Pulmonary artery endothelial cell (primary cell): ENCODE results near the gene PER2. TPM values are rescaled to one million over a fixed set of nuclear protein-coding genes. Genes with fewer than 3 reads are reported as not detected.

Experiments used
- DNase-seq: peaks from one replicate; pipeline ENCODE4 v3.0.0-alpha.2; 2011; ENCODE audit warnings: low read depth, low spot score
- total RNA-seq: library from RNA; depleted of rRNA; stranded (reverse); fragments of >200 nt; gene quantifications from 2 replicates; pipeline ENCODE4 v1.2.3, GENCODE V29; 2014

Gene PER2
- total RNA-seq, 1 donor from 2014 or later, result 2.4 TPM

DNA sequence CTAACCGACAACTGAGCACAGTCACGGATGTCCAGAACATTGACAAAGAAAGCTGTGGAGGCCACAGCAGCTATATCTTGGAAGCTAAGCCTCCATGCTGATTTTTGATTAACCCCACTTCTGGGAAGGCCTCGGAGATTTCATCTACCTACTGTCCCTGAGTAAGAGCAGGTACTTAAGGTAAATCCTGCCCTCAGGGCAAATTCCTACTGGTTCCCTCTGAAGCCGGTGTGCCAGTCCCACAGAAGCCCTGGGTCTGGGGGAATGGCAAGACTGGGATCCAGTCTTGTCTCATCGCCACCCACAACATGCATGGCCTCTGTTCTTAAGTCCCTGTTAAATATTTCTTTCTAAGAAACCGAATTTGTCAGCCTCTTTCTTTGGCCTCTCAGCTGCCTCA, 18.7 kb downstream of the PER2 start:
- no peak for DNase-seq

- DNase-seq, result no peak
Observed at GRCh38 chr2:238267884-238268680, 20.3 kb downstream of the PER2 start.

DNA sequence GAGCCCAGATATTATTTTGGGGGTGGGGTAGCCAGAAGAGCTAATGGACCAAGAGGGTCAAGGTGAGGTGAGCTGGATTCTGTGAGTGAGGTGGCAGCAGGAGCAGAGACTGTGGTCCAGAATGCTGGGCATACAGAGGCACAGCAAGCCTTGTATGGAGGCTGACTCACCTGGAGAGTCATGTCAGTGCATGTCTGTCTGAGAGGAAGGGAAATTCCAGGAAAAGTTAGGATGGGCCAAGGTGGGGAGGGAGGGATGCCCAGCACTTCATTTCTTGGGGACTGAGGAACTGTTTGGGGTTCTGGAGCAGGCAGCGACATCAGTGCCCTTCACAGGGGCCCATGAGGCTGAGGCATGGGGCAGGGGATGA, 21.1 kb downstream of the PER2 start:
- no peak for DNase-seq

DNA sequence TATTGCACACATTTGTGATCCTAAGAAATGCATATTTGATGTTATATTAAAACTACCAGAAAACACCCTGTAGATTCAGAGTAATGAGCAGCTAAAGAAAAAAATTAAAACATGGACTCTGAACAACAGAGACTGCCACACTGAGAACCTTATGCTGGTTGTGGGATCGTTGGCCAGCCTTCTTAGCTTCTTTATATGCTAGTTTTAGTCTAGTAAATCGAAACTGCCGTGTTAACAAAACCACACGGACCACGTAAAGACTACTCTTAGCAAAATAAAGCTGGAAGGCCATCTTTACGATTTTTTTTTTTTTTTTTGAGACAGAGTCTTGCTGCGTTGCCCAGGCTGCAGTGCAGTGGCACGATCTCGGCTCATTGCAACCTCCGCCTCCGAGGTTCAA, 22.8 kb downstream of the PER2 start:
- DNase-seq, result no peak

GRCh38 chr2:238264072-238264460, 24.3 kb downstream of the PER2 start:
- no peak for DNase-seq

DNA sequence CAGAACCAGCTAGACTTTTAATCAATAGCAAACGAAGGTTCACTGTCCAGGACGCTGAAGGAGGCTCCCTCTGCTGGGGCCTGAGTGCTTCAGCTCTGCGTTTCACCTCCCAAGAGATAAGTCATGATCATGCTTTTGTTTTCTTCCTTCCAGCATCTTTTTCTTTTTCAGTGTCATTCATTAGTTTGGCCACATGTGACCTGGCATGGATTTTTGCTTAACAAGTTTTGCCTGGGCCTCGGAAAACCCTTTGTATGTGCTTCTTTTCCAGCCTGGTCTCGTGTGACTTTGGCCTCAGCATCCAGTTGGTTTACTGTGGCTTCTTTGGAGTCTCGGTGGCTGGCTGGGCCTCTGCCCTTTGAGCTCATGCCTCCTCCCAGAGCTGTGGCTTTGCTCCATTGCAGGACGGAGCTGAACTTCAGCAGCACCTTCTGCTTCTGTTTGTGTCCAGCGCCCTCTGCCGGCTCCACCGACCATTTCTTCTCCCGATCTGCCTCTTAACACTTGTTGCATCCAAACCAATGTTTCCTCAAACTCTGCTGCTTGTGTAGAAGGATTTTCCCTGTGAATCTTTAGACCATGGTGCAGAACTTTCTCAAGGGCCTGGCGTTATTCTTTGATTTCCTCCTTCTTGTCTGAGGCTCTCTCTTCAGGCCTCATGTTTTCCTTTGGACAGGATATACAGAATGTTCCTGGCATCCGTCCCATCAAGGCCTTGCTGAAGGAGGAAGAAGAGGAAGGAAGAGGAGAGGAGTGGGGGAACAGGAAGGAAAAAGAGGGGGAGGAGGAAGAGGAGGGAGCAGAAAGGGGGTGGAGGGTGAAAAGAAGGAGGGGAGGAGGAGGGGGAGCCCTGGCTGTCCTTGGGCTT, 25.0 kb downstream of the PER2 start:
- peak; percentile 81 for DNase-seq

GRCh38 chr2:238262496-238263122, 25.8 kb downstream of the PER2 start:
- DNase-seq, result no peak

GRCh38 chr2:238261718-238262375, 26.6 kb downstream of the PER2 start:
- DNase-seq, result no peak

DNA sequence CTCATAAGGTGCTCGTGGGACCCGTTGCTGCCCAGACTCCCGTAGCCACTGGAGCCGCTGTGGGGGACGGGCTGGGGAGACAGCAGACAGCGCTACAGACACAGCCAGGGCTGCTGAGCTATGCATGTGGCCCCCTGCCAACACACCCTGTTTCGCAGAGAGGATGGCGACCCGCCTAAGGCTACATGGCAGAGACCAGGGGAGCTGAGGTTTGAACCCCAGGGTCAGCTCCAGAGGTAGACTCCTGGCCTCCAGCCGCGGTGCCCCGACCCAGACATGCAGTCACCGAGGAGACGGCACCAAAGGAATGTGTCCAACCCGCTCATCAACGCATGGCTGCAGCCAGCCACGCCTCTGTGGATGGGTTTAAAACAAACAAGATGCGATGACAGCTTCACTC, 27.5 kb downstream of the PER2 start:
- DNase-seq, result no peak

- no peak for DNase-seq
Observed at GRCh38 chr2:238259061-238260020, 29.1 kb downstream of the PER2 start.

GRCh38 chr2:238257786-238258700, 30.4 kb downstream of the PER2 start:
- no peak for DNase-seq

DNA sequence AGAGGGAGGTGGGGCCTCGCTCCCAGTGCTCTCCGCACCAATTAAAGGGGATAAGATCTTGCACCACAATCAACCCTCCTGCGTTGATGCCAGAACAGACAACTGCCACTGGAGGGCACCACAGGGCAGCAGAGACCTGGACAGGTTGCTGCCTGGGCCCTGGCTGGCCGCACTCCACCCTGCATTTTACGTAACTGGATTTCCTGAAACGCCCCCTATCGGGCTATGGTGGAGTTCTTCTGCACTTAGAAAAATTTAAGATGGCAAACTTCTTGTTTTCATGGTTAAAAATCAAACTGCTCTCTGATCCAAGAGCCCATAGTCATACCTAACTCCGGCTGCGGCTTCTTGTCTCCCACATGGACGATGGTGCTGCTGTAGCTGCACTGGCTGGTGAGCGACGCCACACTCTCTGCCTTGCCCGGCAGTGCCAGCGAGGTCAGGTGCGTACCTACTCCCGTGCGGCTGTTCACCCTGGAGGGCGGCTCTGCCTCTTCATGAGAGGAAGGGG, 31.8 kb downstream of the PER2 start:
- peak; percentile 45 for DNase-seq

GRCh38 chr2:238256111-238256510, 32.3 kb downstream of the PER2 start:
- no peak for DNase-seq

GRCh38 chr2:238255636-238256035, 32.8 kb downstream of the PER2 start:
- no peak for DNase-seq

DNA sequence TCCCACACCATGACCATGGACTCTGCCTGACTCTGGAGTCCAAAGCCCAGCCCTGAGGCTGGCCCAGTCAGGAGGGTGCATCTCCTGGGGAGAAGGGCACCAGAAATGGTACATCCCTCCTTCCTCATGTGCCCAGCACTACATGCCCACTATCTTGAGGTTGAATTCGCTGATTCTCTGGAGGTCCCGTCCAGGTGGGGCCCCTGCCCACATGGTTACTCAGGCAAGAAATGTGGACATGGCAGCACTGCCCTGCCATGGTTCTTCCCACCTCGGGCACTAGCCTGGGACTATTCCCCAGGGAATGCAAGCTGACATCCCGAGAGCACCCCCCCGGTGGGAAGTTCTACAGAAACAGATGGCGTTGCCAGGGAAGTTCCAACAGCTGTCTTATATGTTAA, 33.3 kb downstream of the PER2 start:
- DNase-seq, result no peak

- no peak for DNase-seq
Observed at GRCh38 chr2:238254095-238254723, 34.2 kb downstream of the PER2 start.

GRCh38 chr2:238252766-238253630, 35.4 kb downstream of the PER2 start:
- no peak for DNase-seq

DNA sequence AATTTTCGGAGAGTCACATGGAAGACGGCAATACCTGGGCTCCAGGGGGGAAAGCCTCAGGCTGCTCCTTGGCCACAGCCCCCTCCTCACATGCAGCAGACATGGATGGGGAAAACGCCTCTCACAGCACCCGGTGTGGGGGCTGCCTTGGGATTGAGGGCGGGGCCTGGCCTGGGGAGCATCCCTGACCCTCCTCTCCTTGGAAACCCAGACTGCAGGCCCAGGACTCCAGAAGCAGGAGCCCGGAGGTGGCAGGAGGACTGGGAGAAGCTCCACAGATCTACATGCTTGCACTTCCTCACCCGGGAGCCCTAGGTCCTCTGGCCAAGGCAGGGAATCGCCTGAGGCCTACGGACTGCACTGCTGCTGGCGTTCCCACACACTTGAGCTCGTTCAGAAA, 36.4 kb downstream of the PER2 start:
- no peak for DNase-seq
